ENCODE measurements around the gene PTPRT.

DNA sequence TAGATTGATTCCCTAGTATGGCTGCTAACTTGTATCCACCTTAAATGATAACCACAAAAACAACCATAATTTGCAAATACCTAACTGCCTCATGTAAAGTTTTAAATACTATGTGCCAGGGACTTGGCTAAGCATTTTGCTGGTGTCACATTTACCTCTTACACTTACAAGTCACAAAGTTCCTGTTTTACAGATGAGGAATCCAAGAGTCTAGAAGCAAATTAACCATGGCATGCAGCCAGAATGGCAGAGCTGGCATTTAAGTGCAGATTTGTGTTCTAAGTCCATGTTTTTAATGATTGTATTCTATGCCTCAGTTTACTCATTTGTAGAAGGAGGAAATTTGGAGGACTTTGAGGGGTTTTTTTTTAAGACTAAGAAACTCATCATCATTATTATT, 696.7 kb downstream of the PTPRT start:
- TF ChIP-seq NFIC (IDR thresholded peaks at IDR 0.05) (no peak), EP300 (IDR thresholded peaks at IDR 0.05; ENCODE audit: borderline replicate concordance) (no peak), FOXM1 (IDR thresholded peaks at IDR 0.05; ENCODE audit: borderline replicate concordance, low read depth) (no peak), CEBPB (IDR thresholded peaks at IDR 0.05) (no peak), YY1 (IDR thresholded peaks at IDR 0.05; ENCODE audit: low read depth) (no peak), CREB1 (IDR thresholded peaks at IDR 0.05; ENCODE audit: low read depth) (no peak)

All from Ishikawa (cell line).